A673 (cell line): ENCODE results near the gene CDC37L1.

Experiments
- CTCF ChIP-seq: fragments of 300-800, 200-600 bp; sonication (generic); conservative IDR thresholded peaks from 2 replicates; pipeline ENCODE4 v1.5.1; 2017; ENCODE audit warnings: low read depth, mild to moderate bottlenecking, antibody characterized with exemption, low read length, moderate library complexity, mixed read lengths
- EZH2 ChIP-seq: fragments of 200-600 bp; sonication (generic); IDR thresholded peaks from 2 replicates; pipeline ENCODE4 v1.6.1; 2017; ENCODE audit warnings: borderline replicate concordance, low read depth, mild to moderate bottlenecking, mixed read lengths, antibody characterized with exemption, low read length; ENCODE audit not compliant: poor library complexity, severe bottlenecking

- TF ChIP-seq CTCF, result no peak
- TF ChIP-seq EZH2, result no peak
These were observed 12.4 kb downstream of the CDC37L1 start for GRCh38 chr9:4691795-4692194.
